Erythroblast (primary cell): ENCODE data around the gene UFSP1.

Experiments used
- DNase-seq, 2 experiments: peaks; one replicate each; lab custom pipeline; 2025; lab: John Stamatoyannopoulos, UW
- GATA1 ChIP-seq: IDR thresholded peaks from 2 replicates; pipeline ENCODE4 v1.6.1; 2011; ENCODE audit warnings: low read depth, mild to moderate bottlenecking, control low read depth, low read length, moderate library complexity
- POLR2A ChIP-seq: IDR thresholded peaks from 2 replicates; pipeline ENCODE4 v1.6.1; 2011; ENCODE audit warnings: mild to moderate bottlenecking, low read length

UFSP1 gene

DNA sequence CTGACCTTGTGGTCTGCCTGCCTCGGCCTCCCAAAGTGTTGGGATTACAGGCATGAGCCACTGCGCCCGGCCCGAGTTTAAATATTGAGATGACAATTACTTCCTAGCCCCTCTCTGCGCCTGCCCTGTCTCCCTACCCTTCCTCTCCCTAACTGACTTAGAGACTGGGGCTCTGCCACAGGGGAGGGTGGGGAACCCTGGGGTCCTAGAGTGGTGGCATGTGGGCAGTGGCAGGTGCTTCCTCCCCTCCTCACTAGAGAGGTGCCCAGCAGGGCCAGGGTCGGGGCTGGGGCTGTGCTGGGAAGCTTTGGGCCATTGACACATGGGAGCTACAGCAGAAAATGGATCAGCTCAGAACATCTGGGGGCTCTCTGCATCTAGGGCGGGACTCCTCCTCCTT is 13.1 kb upstream of the UFSP1 start:
- DNase-seq: no peak
- TF ChIP-seq GATA1: no peak
- no peak for TF ChIP-seq POLR2A

DNA sequence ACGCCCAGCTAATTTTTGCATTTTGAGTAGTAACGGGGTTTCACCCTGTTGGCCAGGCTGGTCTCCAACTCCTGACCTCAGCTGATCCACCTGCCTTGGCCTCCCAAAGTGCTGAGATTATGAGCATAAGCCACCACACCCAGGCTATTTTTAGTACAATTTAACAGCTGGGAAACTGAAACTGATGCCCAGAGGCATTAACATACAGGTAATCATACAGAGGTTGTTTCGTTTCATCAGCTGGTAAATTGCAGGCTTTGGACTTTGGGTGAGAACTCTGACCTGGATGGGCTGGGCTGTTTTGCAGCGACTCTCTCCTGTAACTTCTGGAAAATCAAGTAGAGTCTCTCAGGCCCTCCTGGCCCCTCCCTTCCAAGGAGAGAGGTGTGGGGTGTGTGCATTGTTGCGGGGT is 12.4 kb upstream of the UFSP1 start:
- DNase-seq: no peak
- no peak for TF ChIP-seq GATA1

DNA sequence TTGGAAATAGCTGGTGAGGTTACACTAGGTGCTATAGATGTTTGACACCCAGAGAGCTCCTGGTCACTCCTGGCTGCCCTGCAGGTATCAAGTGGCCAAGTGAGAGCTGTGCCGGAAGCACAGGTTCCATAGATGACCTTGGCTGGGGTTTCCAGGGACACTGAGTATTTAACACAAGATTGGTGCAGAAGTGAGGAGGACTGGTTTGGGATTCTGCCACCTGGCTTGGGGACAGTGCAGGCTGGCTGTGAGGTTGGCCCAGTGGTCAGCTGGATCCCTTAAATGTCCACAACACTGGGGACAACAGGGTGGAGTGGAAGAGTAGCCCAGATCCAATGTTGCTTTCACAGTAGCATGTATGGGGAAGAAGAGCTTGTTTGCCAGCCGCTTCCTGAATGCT is 11.5 kb upstream of the UFSP1 start:
- no peak for TF ChIP-seq GATA1
- TF ChIP-seq POLR2A: no peak
- DNase-seq: no peak

GRCh38 chr7:100899432-100899831 is 9.9 kb upstream of the UFSP1 start:
- DNase-seq: no peak
- no peak for TF ChIP-seq GATA1
- no peak for TF ChIP-seq POLR2A

- TF ChIP-seq POLR2A (no peak), GATA1 (no peak)
- peak; percentile 51 to 61 for DNase-seq
Measured at GRCh38 chr7:100897772-100898454, 8.4 kb upstream of the UFSP1 start.

DNA sequence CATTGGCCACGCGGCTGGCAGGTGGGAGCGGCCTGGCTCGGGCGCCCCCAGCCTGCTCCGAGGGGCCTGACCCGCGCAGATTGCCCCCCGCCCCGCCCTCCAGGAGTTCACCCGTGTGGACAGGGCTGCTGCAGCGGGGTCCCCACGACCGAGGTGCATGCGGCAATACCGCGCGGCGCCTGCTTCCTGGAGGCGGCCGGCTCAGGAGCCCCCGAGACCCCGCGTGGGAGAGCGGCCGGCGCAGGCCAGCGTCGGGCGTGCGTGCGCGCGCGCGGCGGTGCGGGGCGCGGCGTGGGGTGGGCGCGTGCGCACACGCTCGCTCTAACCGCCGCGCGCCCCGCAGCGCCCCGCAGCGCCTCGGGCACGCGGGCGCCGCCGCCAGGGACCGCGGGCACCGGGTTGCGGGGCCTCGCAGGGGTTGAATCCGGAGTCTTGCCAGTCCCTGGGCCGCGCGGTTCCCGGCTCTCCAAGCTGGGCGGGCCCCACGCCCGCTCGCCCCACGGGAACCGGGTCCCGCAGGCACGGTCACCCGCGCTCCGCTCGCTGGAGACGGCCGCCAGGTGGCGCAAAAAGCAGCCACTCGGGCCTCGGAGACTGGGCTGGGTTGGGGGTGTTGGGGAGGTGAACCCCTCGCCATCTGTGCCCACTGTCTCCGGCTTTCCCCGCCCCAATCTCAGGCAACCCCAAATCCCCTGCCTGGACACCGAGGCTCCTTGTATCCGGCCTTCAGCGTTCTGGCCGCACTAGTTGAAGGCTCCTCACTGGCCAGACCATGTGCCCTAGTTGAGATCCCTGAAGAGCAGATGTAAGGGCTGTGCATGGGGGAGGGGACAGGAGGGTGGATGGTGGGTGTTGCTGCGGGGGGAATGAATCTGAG is 7.5 kb upstream of the UFSP1 start:
- TF ChIP-seq POLR2A (no peak), GATA1 (no peak)

DNA sequence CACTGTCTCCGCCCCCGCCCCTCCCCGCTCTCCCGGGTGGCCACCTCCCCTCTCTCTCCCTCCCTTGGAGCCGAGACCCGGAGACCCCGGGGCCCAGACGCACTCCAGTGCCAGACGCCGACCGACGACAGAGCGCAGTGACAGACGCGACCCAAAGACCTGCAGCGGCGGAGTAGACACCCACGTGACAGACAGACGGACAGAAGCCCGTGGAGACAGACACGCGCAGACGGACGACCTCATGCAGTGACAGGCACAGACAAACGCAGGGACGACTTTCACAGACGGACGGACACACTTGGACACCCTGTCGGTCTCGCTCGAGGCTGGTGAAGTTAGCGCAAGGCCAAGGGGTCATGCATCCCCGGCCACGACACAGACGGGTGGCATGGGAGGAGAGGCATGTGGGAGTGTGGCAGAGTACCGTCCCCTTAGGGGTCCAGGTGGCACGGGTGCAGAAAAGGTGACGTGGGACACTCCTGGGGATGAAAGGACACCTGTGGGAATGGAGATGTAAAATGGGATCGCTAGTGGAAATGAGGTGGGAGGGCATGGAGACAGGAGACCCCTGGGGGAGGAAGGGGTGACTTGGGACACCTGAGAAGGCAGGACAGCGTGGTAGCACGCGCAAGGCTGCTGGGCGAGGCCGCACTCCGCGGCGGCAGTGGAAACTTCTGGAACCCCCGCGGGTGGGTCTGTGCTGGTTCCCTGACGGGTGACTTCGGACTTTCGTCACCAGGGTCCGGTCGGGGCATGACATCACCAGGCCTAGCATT is 6.6 kb upstream of the UFSP1 start:
- TF ChIP-seq POLR2A (peak; percentile 19), GATA1 (no peak)
- DNase-seq: peak; percentile 81

More for the DNA sequence above, 7.5 kb upstream of the UFSP1 start:
- DNase-seq: peak; percentile 54 to 73

GRCh38 chr7:100895701-100895955 is 6.1 kb upstream of the UFSP1 start, which contains the start of gene ACHE:
TSS of gene ACHE (minus strand) at chr7:100895888. CDS start at chr7:100894232, 1,656 bp downstream.
- TF ChIP-seq GATA1 (no peak), POLR2A (no peak)
- DNase-seq: no peak

DNA sequence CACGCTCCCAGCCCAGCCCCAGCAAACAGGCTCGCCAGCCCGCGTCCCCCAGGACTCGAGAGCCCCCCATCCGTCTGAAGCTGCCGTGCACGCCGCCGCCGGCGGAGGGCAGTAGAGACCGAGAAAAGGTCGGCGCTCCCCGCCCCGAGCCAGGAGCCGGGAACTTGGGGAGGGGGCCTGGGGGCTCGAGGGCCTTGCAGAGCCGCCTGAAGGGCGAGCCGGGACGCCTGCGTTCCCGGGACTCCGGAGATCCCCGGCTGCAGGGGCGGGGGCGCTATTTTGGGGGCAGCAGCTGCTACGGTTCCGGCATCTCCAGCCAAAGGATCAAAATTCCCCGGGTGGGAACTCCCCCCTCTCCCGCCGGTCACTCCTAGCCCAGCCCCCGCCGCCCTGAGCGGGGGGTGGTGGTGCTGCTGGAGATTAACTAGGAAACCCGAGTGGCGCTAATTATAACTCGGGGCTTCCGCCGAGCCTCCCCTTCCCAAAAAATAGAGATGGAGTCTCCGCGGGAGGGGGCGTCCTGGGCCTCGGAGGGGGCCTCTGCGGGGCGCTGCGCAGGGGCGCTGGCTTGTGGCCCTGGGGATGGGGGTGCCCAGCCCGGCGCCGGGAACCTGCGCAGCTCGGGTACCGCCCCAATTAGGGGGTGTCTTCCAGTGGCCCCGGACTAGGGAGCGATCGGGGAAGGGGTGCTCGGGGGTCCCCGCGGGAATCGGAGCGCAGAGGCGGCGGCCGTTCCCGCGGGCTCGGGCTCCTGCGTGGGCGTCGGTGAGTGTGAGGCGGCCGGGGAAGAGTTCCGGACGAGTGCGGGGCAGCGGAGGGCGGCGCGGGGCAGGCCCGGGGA is 5.6 kb upstream of the UFSP1 start:
- DNase-seq: peak; percentile 70 to 81
- TF ChIP-seq GATA1 (no peak), POLR2A (peak; percentile 8)

DNA sequence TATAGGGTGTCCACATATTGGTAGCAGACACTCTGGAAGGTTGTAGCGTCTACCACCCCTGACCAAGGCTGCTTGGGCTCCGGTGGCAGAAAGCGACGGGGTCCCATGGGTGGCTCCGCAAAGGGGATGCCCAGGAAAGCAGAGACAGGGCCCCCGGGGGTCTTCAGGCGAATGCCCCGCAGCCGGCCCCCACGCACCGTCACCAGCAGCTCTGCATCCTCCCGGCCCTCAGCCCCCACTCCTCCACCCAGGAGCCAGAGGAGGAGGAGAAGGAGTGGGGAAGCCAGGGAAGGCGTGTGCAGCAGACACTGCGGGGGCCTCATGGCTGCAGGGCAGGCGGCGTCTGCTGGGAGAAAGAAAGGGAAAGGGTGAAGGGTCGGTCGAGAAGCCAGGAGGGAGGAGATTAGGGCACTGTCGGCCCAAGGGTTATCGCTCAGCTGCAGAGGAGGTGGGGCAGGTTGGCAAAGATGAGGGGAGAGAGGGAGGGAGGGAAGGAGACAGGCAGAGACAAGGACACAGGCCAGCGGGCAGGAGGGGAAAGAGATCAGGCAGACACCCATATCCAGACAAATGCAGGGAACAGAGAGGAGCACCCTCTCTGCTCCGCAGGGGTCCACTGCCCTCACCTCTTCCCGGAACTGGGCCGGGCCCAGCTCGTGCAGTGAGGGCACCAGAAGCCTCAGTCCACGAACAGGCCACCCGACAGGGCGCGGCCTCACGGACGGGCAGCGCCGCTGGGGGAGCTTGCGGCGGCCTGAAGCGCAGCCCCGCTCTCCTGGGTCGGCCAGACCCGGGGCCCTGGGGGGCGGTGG is 4.6 kb upstream of the UFSP1 start:
- peak; percentile 93 for TF ChIP-seq POLR2A
- TF ChIP-seq GATA1: no peak
- DNase-seq: peak; percentile 93 to 95

GRCh38 chr7:100893318-100893895 is 3.9 kb upstream of the UFSP1 start:
- no peak for TF ChIP-seq POLR2A
- no peak for TF ChIP-seq GATA1
- no peak for DNase-seq
